GM19025 (cell line): ENCODE data around the gene ABCC1.
"Not testable (repeated sequence)": the region's sequence is repeated elsewhere in the genome, so short reads cannot be mapped to it uniquely, and the experiment has no call there.

Experiments used
- ATAC-seq: cut with Tn5 transposase; IDR thresholded peaks from one replicate; pipeline ENCODE4 v1.9.1; 2021; ENCODE audit warnings: mild to moderate bottlenecking, low read depth, moderate library complexity; ENCODE audit not compliant: unreplicated experiment

The ABCC1 gene

DNA sequence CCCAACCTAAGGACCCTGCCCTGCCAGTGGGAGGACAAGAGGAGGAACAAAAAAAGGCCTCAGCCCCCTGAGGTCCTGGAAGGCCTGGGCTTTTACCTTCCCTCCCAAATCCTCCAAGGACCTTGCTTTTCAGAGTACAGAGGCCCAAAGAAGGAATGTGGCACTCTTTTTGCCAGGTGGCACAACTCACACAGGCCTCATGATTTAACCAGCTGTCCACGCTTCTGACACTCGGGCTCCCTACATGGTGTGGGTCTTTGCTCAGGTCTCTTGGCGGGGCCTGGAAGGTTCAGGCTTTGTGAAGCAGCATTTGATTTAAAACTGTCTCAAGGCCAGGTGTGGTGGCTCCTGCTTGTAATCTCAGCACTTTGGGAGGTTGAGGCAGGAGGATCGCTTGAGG, 153.3 kb downstream of the ABCC1 start:
- ATAC-seq, result no peak

GRCh38 chr16:16104132-16104803, 154.9 kb downstream of the ABCC1 start:
- not testable (repeated sequence) for ATAC-seq

DNA sequence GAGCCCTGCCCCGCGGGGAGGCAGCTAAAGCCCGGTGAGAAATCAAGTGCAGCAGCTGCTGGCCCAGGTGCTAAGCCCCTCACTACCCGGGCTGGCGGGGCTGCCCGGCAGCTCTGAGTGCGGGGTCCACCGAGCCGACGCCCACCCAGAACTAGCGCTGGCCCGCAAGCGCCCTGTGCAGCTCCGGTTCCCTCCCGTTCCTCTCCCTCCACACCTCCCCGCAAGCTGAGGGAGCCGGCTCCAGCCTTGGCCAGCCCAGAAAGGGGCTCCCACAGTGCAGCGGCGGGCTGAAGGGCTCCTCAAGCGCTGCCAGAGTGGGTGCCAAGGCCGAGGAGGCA, 155.4 kb downstream of the ABCC1 start:
- ATAC-seq, result not testable (repeated sequence)

DNA sequence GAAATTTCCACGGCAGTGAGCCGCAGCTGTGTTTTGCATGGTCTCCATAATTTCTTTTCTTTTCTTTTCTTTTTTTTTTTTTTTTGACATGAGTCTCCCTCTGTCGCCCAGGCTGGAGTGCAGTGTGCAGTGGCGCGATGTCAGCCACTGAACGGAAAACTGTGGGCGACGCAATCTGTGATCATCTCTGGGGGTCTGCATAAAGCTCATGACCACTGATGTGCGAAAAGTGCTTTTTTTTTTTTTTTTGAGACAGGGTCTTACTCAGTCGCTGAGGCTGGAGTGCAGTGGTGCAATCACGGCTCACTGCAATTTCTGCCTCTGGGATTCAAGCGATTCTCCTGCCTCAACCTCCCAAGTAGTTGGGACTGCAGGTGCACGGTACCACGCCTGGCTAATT, 156.2 kb downstream of the ABCC1 start:
- no peak for ATAC-seq

GRCh38 chr16:16106466-16106865, 157.1 kb downstream of the ABCC1 start:
- no peak for ATAC-seq

GRCh38 chr16:16107839-16108238, 158.4 kb downstream of the ABCC1 start:
- no peak for ATAC-seq

DNA sequence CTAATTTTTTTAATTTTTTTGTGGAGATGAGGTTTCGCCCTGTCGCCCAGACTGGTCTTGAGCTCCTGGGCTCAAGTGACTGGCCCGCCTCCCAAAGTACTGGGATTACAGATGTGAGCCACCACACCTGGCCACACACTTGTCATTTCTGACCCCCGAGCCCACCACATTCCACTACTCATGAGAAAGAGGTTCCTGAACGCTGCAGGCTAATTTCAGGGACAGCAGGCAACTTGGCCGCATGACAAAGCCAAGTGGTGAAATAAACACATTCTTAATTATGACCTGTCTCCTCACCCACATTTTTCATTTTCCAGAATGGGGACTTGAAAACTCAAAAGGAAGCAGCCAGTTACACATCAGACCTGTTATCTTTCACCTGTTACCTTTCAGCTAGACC, 159.3 kb downstream of the ABCC1 start:
- ATAC-seq, result no peak

- ATAC-seq, result no peak
Measured at GRCh38 chr16:16109453-16110110, 160.2 kb downstream of the ABCC1 start.

- no peak for ATAC-seq
Measured at GRCh38 chr16:16110111-16110490, 160.7 kb downstream of the ABCC1 start.

- no peak for ATAC-seq
Measured at GRCh38 chr16:16111639-16112038, 162.2 kb downstream of the ABCC1 start.

DNA sequence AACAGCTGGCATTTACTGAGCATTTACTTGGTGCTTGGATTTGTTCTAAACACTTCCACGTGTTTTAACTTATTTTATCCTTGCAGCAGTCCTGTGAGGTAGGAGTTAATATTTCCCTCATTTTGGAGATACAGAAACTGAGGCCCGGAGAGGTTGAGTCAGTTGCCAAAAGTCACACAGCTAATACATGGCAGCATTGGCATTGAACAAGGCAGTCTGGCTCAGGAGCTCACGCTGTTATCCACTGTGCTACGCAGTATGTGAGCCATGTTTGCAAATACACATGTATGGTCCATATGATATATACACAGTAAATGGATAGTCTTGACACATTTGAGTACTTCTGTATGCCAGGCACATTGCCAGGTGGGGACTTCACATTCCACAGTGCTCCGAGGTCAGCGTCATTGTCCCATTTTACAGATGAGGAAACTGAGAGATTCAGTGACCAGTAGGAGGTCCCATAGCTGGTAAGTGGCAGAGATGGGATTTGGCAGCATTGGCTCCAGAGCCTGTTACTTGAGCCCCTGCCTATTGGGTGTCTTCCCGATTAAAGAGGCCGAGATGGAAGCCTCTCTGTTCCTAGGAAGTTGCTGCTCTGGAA, 163.1 kb downstream of the ABCC1 start:
- ATAC-seq, result no peak

DNA sequence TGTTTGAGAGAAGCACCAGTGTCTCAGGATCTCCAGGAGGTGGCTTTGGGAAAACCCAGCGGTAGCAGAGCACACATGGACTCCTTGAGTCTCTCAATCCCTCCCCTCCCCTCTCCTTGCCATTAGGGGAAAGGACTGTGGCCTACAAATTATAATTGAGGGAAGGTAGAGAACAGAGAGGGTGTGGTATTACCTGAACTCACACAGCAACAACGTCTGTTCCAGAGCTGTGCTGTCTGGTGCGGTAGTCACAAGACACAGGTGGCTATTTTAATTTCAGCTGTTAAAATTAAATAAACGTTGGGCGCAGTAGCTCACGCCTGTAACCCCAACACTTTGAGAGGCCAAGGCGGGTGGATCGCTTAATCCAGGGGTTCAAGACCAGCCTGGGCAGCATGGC, 163.7 kb downstream of the ABCC1 start:
- ATAC-seq, result no peak

- no peak for ATAC-seq
Measured at GRCh38 chr16:16116841-16117240, 167.4 kb downstream of the ABCC1 start.

DNA sequence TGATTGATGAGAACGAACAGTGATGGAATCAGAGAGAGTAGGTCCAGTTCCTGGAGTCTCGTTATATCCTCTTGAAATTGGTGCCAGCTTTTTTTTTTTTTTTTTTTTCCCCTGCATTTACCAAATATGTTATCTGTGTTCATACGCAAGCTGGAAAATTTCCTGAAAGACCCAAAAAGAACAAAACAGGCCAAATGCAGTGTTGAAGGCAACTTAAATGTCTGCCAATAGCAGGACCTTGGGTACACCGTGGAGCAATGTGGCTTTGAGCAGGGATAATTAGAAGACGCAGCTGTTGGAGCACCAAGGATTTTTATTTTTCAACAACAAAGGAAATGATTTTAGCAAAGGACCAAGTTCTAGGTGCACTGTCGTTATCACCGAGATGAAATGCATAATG, 168.9 kb downstream of the ABCC1 start:
- ATAC-seq, result no peak

DNA sequence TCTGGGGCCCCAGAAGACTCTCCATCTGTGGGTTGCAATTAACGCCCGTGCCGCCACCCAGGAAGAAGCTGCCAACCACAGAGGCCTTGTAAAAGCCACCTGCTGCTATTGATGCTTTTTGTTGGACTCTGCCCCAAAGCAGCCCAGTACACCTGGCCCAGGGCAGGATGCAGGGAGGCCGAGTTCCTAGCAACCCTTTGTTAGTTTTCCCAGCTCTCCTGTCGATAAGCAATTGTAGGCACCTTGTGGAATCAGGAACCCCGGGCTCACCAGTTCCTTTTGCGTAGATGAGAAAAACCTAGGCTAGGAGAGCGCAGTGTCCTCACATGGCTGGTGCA, 170.6 kb downstream of the ABCC1 start:
- no peak for ATAC-seq

DNA sequence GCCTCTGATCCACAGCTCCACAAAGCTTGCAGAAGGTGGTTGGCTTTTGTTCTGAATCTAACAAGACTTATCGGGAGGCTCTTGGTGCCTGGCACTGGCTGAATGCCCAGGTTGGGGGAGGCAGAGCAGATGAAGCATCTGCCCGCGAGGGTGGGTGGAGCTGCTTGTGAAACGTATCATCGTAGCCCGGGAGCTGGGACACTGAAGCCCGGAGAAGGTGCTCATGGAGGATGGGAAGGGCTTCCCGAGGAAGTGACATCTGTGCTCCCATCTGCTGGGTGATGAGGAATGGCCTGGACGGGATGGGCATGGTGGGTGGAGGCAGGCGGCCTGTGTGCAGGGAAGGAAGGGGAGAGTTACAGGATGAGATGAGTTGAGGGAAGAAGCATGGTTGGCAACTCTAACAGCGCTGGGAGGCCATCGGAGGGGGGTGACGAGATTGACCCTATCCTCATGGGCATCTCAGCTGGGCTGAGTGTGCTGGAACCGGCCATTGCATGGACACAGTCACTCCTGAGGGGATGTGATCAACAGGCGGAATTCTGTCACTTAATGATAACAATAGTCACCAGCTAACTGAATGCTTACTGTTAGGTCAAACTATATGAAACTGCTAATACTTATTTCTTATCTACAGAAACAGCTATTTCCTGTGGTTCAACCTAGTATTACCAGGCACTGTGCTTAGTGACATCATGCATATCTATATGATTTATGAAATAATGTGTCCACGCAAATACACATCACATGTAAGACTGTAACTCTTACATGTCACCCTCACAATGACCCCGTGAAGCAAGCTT, 171.2 kb downstream of the ABCC1 start:
- ATAC-seq, result no peak

DNA sequence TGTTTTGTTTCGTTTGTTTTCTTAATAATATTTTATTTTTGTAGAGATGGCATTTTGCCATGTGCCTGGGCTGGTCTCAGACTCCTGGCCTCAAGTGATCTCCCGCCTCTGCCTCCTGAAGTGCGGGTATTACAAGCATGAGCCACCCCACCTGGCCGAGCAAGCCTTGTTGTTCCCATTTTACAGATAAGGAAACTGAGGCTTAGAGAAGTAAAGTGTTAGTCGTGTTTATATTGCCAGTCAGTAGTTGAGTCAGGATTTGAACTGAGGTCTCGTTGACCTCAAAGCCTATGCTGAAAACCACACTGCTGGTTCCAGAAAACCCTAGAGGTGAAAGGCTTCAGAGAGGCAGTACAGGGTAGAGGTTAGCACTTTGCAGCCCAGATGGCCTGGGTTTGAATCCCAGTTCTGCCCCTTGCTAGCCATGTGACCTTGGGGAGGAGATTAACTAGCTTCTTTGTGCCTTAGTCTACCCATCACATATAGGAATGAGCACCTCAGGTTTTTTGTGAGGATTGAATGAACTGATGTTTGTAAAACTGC, 171.8 kb downstream of the ABCC1 start:
- no peak for ATAC-seq

DNA sequence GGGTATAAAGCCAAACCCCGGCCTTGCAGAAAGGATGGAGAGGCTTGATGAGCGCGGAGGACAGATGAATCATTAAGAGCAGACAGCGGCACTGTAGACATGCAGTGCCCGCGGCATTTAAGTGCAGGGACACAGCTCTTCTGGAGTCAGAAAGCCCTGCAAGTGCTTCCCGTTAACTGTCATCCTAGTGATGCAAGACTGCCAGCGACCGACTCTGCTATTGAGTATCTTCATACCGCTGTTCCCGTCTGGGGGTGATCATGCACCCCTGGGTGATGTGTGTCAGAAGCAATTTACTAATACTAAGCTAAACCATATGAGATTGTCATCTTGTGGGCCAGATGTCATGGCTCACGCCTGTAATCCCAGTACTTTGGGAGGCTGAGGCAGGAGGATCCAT, 172.8 kb downstream of the ABCC1 start:
- ATAC-seq, result no peak

GRCh38 chr16:16124438-16124837, 175.0 kb downstream of the ABCC1 start:
- no peak for ATAC-seq

- ATAC-seq, result no peak
Measured at GRCh38 chr16:16124974-16125373, 175.6 kb downstream of the ABCC1 start.

- ATAC-seq, result no peak
Measured at GRCh38 chr16:16126896-16127295, 177.5 kb downstream of the ABCC1 start.
